Stomach (tissue), 9 donors: Measurements from ENCODE around the gene SP9. TPM values are rescaled to one million over a fixed set of nuclear protein-coding genes. Genes with fewer than 3 reads are reported as not detected.

Experiments
- DNase-seq, 2 donors: peaks; one replicate each; pipeline versions ENCODE4 v3.0.0 to v3.0.0-alpha.2; 2013 to 2019
- H3K27ac ChIP-seq, 5 donors: fragments of 200-600 bp in 4 of 5; sonication (generic) in 4 of 5; one replicate each; pipeline ENCODE4 v1.5.1; 2013 to 2019; ENCODE audit warnings: mild to moderate bottlenecking in 1 of 5, moderate library complexity in 1 of 5
- H3K27me3 ChIP-seq, 3 donors: fragments of 200-600 bp; sonication (generic); one replicate each; pipeline ENCODE4 v1.5.1; 2017 to 2019; ENCODE audit warnings: mixed run types in 1 of 3
- H3K36me3 ChIP-seq, 4 donors: fragments of 200-600 bp; sonication (generic); 1 replicate in 3 of 4; 2 replicates in 1 of 4; pipeline ENCODE4 v1.5.1; 2016 to 2019
- H3K4me1 ChIP-seq, 4 donors: fragments of 200-600 bp; sonication (generic); one replicate each; pipeline ENCODE4 v1.5.1; 2016 to 2019
- H3K4me3 ChIP-seq, 4 donors: fragments of 200-600 bp; sonication (generic) in 3 of 4; one replicate each; pipeline ENCODE4 v1.5.1; 2016 to 2019; ENCODE audit warnings: mild to moderate bottlenecking in 1 of 4
- H3K9me3 ChIP-seq, 4 donors: fragments of 200-600 bp; sonication (generic); one replicate each; pipeline ENCODE4 v1.5.1; 2016 to 2019
- CTCF ChIP-seq, 7 experiments: fragments of 450-650 bp in 4 of 7; fragments of 200-600 bp in 3 of 7; sonication (generic) in 3 of 7; IDR thresholded peaks; one replicate each; pipeline ENCODE4 v1.5.1; 2016 to 2019; ENCODE audit warnings: antibody characterized with exemption in 7 of 7, control low read depth in 2 of 7, mild to moderate bottlenecking in 1 of 7
- EP300 ChIP-seq: sonication (generic); formaldehyde crosslinking; IDR thresholded peaks from one replicate; pipeline ENCODE4 v1.6.1; 2017; ENCODE audit warnings: antibody characterized with exemption
- POLR2A ChIP-seq, 4 donors: fragments of 450-650 bp; IDR thresholded peaks; one replicate each; pipeline ENCODE4 v1.6.1; 2016; ENCODE audit warnings: antibody characterized with exemption in 4 of 4, control low read depth in 2 of 4, mild to moderate bottlenecking in 1 of 4, moderate library complexity in 1 of 4
- POLR2AphosphoS5 ChIP-seq, 3 donors: sonication (generic); formaldehyde crosslinking; IDR thresholded peaks; one replicate each; pipeline ENCODE4 v1.6.1; 2016; ENCODE audit warnings: antibody characterized with exemption in 3 of 3
- WGBS, 5 donors: extraction: QIAGEN DNeasy Blood & Tissue Kit in 3 of 5; methylation state at CpG; one replicate each; pipeline versions ENCODE4 v1.1.5 to v1.1.7; 2013 to 2018; 5-methylcytosine and 5-hydroxymethylcytosine counted together
- intact Hi-C: fragments of 100-400 bp; cut with DNase I; formaldehyde crosslinking; loops from one replicate; pipeline ENCODE4 v1.15.1; 2023; ENCODE audit warnings: low total_unique reads
- polyA plus RNA-seq, 3 donors: library from polyadenylated mRNA; stranded (reverse); fragments of 200-250 nt; gene quantifications; one replicate each; pipeline ENCODE4 v1.2.3, GENCODE V29; 2013
- total RNA-seq, 5 donors: library from RNA; depleted of rRNA; stranded (reverse); fragments of >200 nt; gene quantifications; one replicate each; pipeline versions ENCODE4 v1.1.0 to v1.2.3, GENCODE V29; 2014 to 2016
- donor health status: healthy with polysubstance abuse.
- donor health status: Bipolar disorder and iron deficiency.
- donor health status: healthy.

SP9 gene
- total and polyA plus RNA-seq, 8 donors: not detected

- DNase-seq: peak in 1 of 2 donors; percentile 40
- no peaks in the 10 kb centered on the region for H3K9me3 ChIP-seq
- H3K4me3 ChIP-seq: no peak overlapping the region
- TF ChIP-seq POLR2AphosphoS5 (IDR thresholded peaks at IDR 0.05) (no peak), POLR2A (IDR thresholded peaks at IDR 0.05) (no peak), CTCF (IDR thresholded peaks at IDR 0.05) (peak in 4 of 7 experiments; percentile 6 to 16 (median 14)), EP300 (no peak)
- whole genome bisulfite sequencing, 5 donors: 32 to 39% (median 35%) methylated on average over 14 of the region's 14 CpGs
- H3K27me3 ChIP-seq: peaks cover 39 to 63% (median 52%) of the 10 kb centered on the region in 3 donors
- no peak overlapping the region for H3K27ac ChIP-seq
- peaks cover 6 to 31% (median 30%) of the 10 kb centered on the region in 4 donors for H3K36me3 ChIP-seq
- peaks cover 28 to 55% (median 44%) of the 10 kb centered on the region in 4 donors for H3K4me1 ChIP-seq
- intact Hi-C loops: loop anchor here (10.0 kb wide), 1 partner anchor 930 kb away; no protein-coding TSS in a partner anchor
Observed at GRCh38 chr2:174344716-174345461, 10.1 kb downstream of the SP9 start.

- WGBS, 5 donors: 71 to 84% (median 80%) methylated on average over 2 of the region's 2 CpGs
- no peaks in the 10 kb centered on the region for H3K9me3 ChIP-seq
- H3K4me1 ChIP-seq: peaks cover 0 to 4% (median 0%) of the 10 kb centered on the region in 4 donors
- TF ChIP-seq CTCF (IDR thresholded peaks at IDR 0.05): no peak
- no peak overlapping the region for H3K27ac ChIP-seq
- peaks cover 0 to 12% (median under 1%) of the 10 kb centered on the region in 3 donors for H3K27me3 ChIP-seq
- intact Hi-C loops: no loop called here
- DNase-seq: peak in 1 of 2 donors; percentile 22
- H3K4me3 ChIP-seq: no peak overlapping the region
- H3K36me3 ChIP-seq: peaks cover 6 to 52% (median 47%) of the 10 kb centered on the region in 4 donors
Observed at GRCh38 chr2:174350018-174350417, 15.3 kb downstream of the SP9 start.

DNA sequence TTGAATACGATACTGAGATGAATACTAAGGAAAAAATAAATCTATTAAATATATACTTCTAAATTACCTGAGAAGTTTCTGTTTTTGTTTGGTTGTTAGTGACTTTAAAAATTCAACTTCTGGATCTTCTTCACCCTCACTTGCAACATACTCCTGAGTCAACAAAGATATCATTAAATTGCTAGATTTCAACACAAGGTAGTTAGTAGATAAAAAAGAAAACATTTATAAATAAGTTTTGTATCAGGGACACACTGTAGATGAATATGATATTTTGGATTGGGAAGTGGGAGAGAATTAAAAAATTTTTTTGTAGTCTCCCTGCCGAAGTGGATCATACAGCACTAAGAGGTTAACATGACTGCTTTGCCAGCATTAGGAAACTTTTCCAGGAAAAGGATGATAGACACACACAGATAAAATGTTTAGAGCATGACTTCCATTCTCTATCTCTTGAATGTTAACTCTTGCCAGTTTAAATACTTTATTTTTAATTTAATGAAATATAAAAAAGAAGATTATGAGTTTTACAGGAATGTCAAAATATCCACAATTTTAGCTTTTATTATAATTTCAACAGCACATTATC, 15.9 kb downstream of the SP9 start:
- no peaks in the 10 kb centered on the region for H3K9me3 ChIP-seq
- intact Hi-C loops: no loop called here
- H3K4me1 ChIP-seq: no peaks in the 10 kb centered on the region
- DNase-seq: no peak
- peaks cover 6 to 54% (median 50%) of the 10 kb centered on the region in 4 donors for H3K36me3 ChIP-seq
- H3K27me3 ChIP-seq: peaks cover 0 to 5% (median 0%) of the 10 kb centered on the region in 3 donors
- H3K27ac ChIP-seq: no peak overlapping the region
- TF ChIP-seq POLR2AphosphoS5 (IDR thresholded peaks at IDR 0.05): no peak
- no peak for TF ChIP-seq POLR2A (IDR thresholded peaks at IDR 0.05)
- TF ChIP-seq EP300: no peak
- TF ChIP-seq CTCF (IDR thresholded peaks at IDR 0.05): no peak
- H3K4me3 ChIP-seq: no peak overlapping the region
- WGBS, 5 donors: 96 to 99% (median 97%) methylated on average over 2 of the region's 2 CpGs

DNA sequence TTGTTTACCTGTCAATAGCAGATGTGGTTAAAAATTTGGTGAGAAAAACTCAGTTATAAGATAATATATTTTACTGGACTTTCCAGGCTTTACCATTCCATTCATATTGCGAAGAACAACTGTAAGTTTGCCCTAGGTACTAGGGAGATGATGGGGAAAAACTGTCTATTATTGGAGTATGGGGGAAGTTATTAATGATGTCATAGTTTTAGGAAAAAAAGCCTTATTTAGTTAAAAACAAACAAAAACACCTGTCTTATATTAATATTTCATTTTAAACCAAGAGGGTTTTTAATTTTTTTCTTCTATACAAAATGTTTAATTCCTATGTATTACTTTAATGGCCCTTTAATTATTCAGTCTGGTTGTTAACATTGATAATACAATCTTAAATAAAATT, 18.2 kb downstream of the SP9 start:
- no peak for DNase-seq
- intact Hi-C loops: no loop called here
- Histone ChIP-seq H3K27ac (no peak overlapping the region), H3K27me3 (no peaks in the 10 kb centered on the region), H3K4me1 (no peaks in the 10 kb centered on the region), H3K4me3 (no peak overlapping the region), H3K9me3 (no peaks in the 10 kb centered on the region), H3K36me3 (peaks cover 6 to 55% (median 47%) of the 10 kb centered on the region in 4 donors)
- WGBS, 5 donors: 95 to 100% (median 99%) methylated on average over 1 of the region's 1 CpG
- no peak for TF ChIP-seq CTCF (IDR thresholded peaks at IDR 0.05)
- TF ChIP-seq POLR2A (IDR thresholded peaks at IDR 0.05): no peak
- no peak for TF ChIP-seq POLR2AphosphoS5 (IDR thresholded peaks at IDR 0.05)
- TF ChIP-seq EP300: no peak
